ENCODE data around the gene NAT16.
A peak's percentile ranks its signal among the peaks of the same experiment; 100 is the strongest.

NAT16 gene

DNA sequence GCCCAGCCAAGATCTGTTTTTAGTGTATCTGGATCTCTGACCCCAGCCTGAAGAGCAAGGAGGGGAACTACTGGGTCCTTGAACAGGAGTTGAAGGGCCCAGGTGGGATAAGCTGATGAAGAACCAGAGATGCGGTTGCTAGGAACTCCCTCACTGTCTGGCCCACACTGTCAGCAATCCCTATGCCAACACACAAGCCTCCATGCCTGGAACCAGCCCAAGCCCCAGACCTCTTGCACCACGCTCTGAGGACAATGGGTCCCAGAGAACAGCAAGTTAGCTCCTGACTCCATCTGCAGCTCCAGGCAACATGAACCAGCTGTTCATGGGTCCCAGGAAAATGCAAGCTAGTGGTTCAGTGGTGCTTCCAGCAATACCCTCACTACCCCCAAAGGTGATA lies 2.4 kb downstream of the NAT16 start:
- H3K9me3 ChIP-seq (replicated peaks in 1 of 11) = peaks cover 0 to 26% (median 22%) of the 10 kb centered on the region in 11 experiments; a peak in 18 of 22 replicates
- peaks cover 0 to 22% (median 0%) of the 10 kb centered on the region in 11 experiments; a peak in 5 of 22 replicates for H4K20me1 ChIP-seq
- peaks cover 18 to 61% (median 38%) of the 10 kb centered on the region in 10 experiments; a peak in 19 of 20 replicates for H3K4me1 ChIP-seq
- H3K4me2 ChIP-seq = peak overlapping the region in 1 of 11 experiments; percentile 86; a peak in 3 of 22 replicates
- no peak for TF ChIP-seq Cebpa-rat (IDR thresholded peaks at IDR 0.05)
- H3K4me3 ChIP-seq = no peak overlapping the region
- no peak overlapping the region for H3K27ac ChIP-seq
- no peak overlapping the region for H3K9ac ChIP-seq
- peaks cover 92 to 100% (median 100%) of the 10 kb centered on the region in 11 experiments for H3K27me3 ChIP-seq
- no peaks in the 10 kb centered on the region for H3K36me3 ChIP-seq

DNA sequence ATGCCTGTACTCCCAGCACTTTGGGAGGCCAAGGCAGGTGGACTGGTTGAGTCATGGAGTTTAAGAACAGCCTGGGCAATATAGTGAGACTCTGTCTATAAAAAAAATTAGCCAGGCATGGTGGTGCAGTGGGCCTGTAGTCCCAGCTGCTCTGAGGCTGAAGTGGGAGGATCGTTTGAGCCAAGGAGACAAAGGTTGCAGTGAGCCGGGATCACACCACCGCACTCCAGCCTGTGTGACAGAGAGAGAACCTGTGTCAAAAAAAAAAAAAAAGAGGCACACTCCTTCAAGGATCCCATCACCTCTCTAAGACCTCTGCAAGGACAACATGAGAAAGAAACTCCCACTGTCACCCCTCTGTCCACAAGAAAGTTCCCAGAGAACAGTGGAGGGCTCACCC lies 4.4 kb downstream of the NAT16 start:
- H3K36me3 ChIP-seq = no peaks in the 10 kb centered on the region
- no peak overlapping the region for H3K4me3 ChIP-seq
- H3K27me3 ChIP-seq = peaks cover 99 to 100% (median 100%) of the 10 kb centered on the region in 11 experiments
- H3K9me3 ChIP-seq (replicated peaks in 1 of 11) = peaks cover 0 to 25% (median 22%) of the 10 kb centered on the region in 11 experiments; a peak in 18 of 22 replicates
- H3K4me1 ChIP-seq = peaks cover 37 to 81% (median 57%) of the 10 kb centered on the region in 10 experiments
- peaks cover 0 to 39% (median 8%) of the 10 kb centered on the region in 11 experiments; a peak in 15 of 22 replicates for H4K20me1 ChIP-seq
- H3K4me2 ChIP-seq = peak overlapping the region in 3 of 11 experiments; percentile 21 to 32 (median 26); a peak in 3 of 22 replicates
- no peak overlapping the region for H3K27ac ChIP-seq
- no peak overlapping the region for H3K9ac ChIP-seq
- TF ChIP-seq Cebpa-rat (IDR thresholded peaks at IDR 0.05) = no peak

GRCh38 chr7:101174322-101174854 lies 5.7 kb downstream of the NAT16 start:
- H3K27me3 ChIP-seq = peaks cover 99 to 100% (median 100%) of the 10 kb centered on the region in 11 experiments
- TF ChIP-seq Cebpa-rat (IDR thresholded peaks at IDR 0.05) = no peak
- H3K27ac ChIP-seq = no peak overlapping the region
- H4K20me1 ChIP-seq = peaks cover 0 to 40% (median 13%) of the 10 kb centered on the region in 11 experiments; a peak in 16 of 22 replicates
- peak overlapping the region; percentile 48 to 100 (median 89); a peak in 20 of 22 replicates for H3K4me2 ChIP-seq
- peak overlapping the region in 3 of 10 experiments; percentile 25 to 54 (median 33); a peak in 4 of 20 replicates for H3K4me3 ChIP-seq
- H3K9ac ChIP-seq = no peak overlapping the region
- H3K4me1 ChIP-seq = peaks cover 44 to 84% (median 62%) of the 10 kb centered on the region in 10 experiments
- no peaks in the 10 kb centered on the region for H3K36me3 ChIP-seq
- peaks cover 0 to 25% (median 22%) of the 10 kb centered on the region in 11 experiments; a peak in 18 of 22 replicates for H3K9me3 ChIP-seq (replicated peaks in 1 of 11)

DNA sequence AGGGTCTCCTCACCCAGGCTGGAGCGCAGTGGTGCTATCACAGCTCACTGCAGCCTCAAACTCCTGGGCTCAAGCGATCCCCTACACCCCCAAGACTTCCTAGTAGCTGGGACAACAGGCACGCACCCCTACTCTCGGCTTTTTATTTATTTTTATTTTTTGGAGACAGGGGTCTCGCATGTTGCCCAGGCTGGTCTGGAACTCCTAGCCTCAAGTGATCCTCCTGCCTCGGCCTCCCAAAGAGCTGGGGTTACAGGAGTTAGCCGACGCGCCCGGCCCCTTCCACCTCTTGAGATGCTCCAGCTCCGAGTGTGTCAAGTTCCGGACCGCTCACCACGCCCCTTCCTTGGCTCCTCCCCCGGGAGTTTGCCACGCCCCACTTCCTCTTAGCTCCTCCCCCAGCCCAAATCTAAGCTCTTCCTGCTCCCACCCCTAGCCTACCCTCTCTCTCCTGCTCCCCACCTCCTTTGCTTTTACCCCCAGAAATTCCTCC lies 6.3 kb downstream of the NAT16 start:
- TF ChIP-seq Cebpa-rat (IDR thresholded peaks at IDR 0.05) = no peak
- Histone ChIP-seq H3K9me3 (replicated peaks in 1 of 11) (peaks cover 0 to 25% (median 22%) of the 10 kb centered on the region in 11 experiments; a peak in 18 of 22 replicates), H3K4me1 (peaks cover 49 to 86% (median 64%) of the 10 kb centered on the region in 10 experiments), H3K4me3 (peak overlapping the region in 9 of 10 experiments; percentile 7 to 54 (median 33); a peak in 14 of 20 replicates), H3K36me3 (no peaks in the 10 kb centered on the region), H3K27me3 (peaks cover 99 to 100% (median 100%) of the 10 kb centered on the region in 11 experiments), H3K4me2 (peak overlapping the region; percentile 48 to 100 (median 89)), H4K20me1 (peaks cover 0 to 44% (median 13%) of the 10 kb centered on the region in 11 experiments; a peak in 16 of 22 replicates), H3K27ac (no peak overlapping the region), H3K9ac (no peak overlapping the region)

GRCh38 chr7:101172854-101173751 lies 7.0 kb downstream of the NAT16 start:
- Histone ChIP-seq H3K27ac (no peak overlapping the region), H3K4me1 (peaks cover 55 to 86% (median 69%) of the 10 kb centered on the region in 10 experiments), H3K4me2 (peak overlapping the region; percentile 48 to 100 (median 89)), H3K9me3 (replicated peaks in 1 of 11) (peaks cover 0 to 25% (median 22%) of the 10 kb centered on the region in 11 experiments; a peak in 18 of 22 replicates), H3K27me3 (peaks cover 99 to 100% (median 100%) of the 10 kb centered on the region in 11 experiments), H3K36me3 (no peaks in the 10 kb centered on the region), H3K4me3 (peak overlapping the region; percentile 7 to 54 (median 36); a peak in 16 of 20 replicates), H3K9ac (no peak overlapping the region; a peak in 1 of 22 replicates), H4K20me1 (peaks cover 0 to 51% (median 14%) of the 10 kb centered on the region in 11 experiments; a peak in 16 of 22 replicates)
- TF ChIP-seq Cebpa-rat (IDR thresholded peaks at IDR 0.05) = no peak

DNA sequence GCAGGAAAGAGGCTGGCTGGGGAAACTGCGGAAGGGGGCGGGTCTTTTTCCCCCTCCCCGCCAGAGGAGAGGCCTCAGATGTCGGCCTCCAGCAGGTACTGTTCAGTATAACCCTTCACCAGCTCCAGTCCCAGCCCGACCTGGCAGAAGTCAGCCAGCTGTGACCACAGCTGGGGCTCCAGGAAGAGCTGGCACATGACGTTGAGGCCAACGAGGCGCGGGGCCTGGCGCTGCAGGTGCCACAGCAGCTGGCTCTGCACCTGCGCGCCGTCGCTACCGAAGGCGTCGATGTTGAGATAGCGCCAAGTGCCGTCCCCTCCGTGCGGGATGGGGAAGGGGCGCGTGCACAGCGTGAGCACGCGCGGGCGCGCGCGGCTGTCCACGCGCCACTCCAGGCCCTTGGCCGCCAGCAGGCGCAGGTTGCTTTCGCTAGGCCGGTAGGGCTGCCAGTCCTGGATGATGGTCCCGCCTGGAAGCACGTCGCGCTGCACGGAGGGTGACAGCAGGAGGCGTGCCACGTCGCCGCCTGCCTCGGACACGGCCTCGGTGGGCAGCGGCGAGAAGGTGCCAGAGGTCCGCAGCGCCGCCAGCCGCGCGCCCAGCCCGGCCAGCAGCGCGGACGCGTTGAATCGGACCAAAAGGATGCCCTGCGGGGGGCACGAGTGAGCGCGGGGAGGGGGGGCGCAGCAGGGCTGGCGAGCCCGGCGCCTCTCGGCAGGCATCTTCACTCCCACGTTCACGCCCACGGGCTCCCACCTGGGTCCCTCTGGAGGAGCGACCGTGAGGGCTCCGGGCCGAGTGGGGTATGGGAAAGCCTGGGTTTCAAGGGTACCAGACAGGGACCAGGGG lies 7.9 kb downstream of the NAT16 start:
- no peak for TF ChIP-seq Cebpa-rat (IDR thresholded peaks at IDR 0.05)
- H3K4me1 ChIP-seq = peaks cover 58 to 93% (median 76%) of the 10 kb centered on the region in 10 experiments
- peaks cover 0 to 25% (median 22%) of the 10 kb centered on the region in 11 experiments; a peak in 18 of 22 replicates for H3K9me3 ChIP-seq (replicated peaks in 1 of 11)
- H3K9ac ChIP-seq = peak overlapping the region in 3 of 11 experiments; percentile 15 to 41 (median 39); a peak in 3 of 22 replicates
- no peaks in the 10 kb centered on the region for H3K36me3 ChIP-seq
- peaks cover 99 to 100% (median 100%) of the 10 kb centered on the region in 11 experiments for H3K27me3 ChIP-seq
- peak overlapping the region; percentile 4 to 49 (median 34); a peak in 16 of 20 replicates for H3K4me3 ChIP-seq
- H3K27ac ChIP-seq = peak overlapping the region in 2 of 11 experiments; percentile 13 to 50; a peak in 1 of 22 replicates
- H3K4me2 ChIP-seq = peak overlapping the region; percentile 48 to 100 (median 89)
- peaks cover 0 to 54% (median 15%) of the 10 kb centered on the region in 11 experiments; a peak in 16 of 22 replicates for H4K20me1 ChIP-seq

GRCh38 chr7:101171442-101171837 lies 8.7 kb downstream of the NAT16 start:
- peak overlapping the region in 3 of 11 experiments; percentile 13 to 50 (median 13); a peak in 3 of 22 replicates for H3K27ac ChIP-seq
- no peaks in the 10 kb centered on the region for H3K36me3 ChIP-seq
- H3K4me1 ChIP-seq = peaks cover 64 to 91% (median 82%) of the 10 kb centered on the region in 10 experiments
- TF ChIP-seq Cebpa-rat (IDR thresholded peaks at IDR 0.05) = no peak
- H4K20me1 ChIP-seq = peaks cover 0 to 54% (median 15%) of the 10 kb centered on the region in 11 experiments; a peak in 16 of 22 replicates
- peak overlapping the region in 6 of 10 experiments; percentile 7 to 49 (median 36); a peak in 8 of 20 replicates for H3K4me3 ChIP-seq
- H3K9ac ChIP-seq = peak overlapping the region in 3 of 11 experiments; percentile 15 to 41 (median 39); a peak in 3 of 22 replicates
- peaks cover 0 to 25% (median 22%) of the 10 kb centered on the region in 11 experiments; a peak in 18 of 22 replicates for H3K9me3 ChIP-seq (replicated peaks in 1 of 11)
- peak overlapping the region; percentile 48 to 100 (median 89) for H3K4me2 ChIP-seq
- H3K27me3 ChIP-seq = peaks cover 96 to 100% (median 99%) of the 10 kb centered on the region in 11 experiments
